Mononuclear cell (primary cell): ENCODE measurements around the gene ASXL3. TPM values are rescaled to one million over a fixed set of nuclear protein-coding genes. Genes with fewer than 3 reads are reported as not detected.

ENCODE experiments used
- H3K27me3 ChIP-seq: 2 replicates; pipeline ENCODE4 v1.6.0; 2011; ENCODE audit warnings: low read length, control low read depth; ENCODE audit not compliant: insufficient read depth
- H3K4me1 ChIP-seq: 2 replicates; pipeline ENCODE4 v1.5.1; 2011; ENCODE audit warnings: mild to moderate bottlenecking, low read length, control low read depth; ENCODE audit not compliant: insufficient read depth
- H3K4me3 ChIP-seq: 2 replicates; pipeline ENCODE4 v1.5.1; 2011; ENCODE audit warnings: mild to moderate bottlenecking, low read length, moderate library complexity
- H3K9me3 ChIP-seq: 2 replicates; pipeline ENCODE4 v1.5.1; 2011; ENCODE audit warnings: low read depth, mild to moderate bottlenecking, control low read depth, low read length
- total RNA-seq: library from RNA; depleted of rRNA; stranded (reverse); fragments of >200 nt; gene quantifications from one replicate; pipeline ENCODE4 v1.2.3, GENCODE V29; 2012

ASXL3 gene
- under 0.01 TPM for total RNA-seq

GRCh38 chr18:33577685-33578517, at the start of gene ASXL3:
Gene ASXL3, plus strand, starts transcription at chr18:33578219. Its CDS starts 413 bp downstream, at chr18:33578632.
- no peaks in the 10 kb centered on the region for H3K9me3 ChIP-seq
- no peak within 1 kb of the TSS for H3K4me3 ChIP-seq
- no peaks in the 10 kb centered on the region for H3K4me1 ChIP-seq
- peaks cover 40% of the 10 kb centered on the region for H3K27me3 ChIP-seq

- Histone ChIP-seq H3K9me3 (no peaks in the 10 kb centered on the region), H3K4me3 (no peak overlapping the region), H3K4me1 (no peaks in the 10 kb centered on the region), H3K27me3 (no peaks in the 10 kb centered on the region)
Measured at GRCh38 chr18:33532978-33533377, 45.0 kb upstream of the ASXL3 start.

- H3K4me1 ChIP-seq, result no peaks in the 10 kb centered on the region
- no peak overlapping the region for H3K4me3 ChIP-seq
- H3K27me3 ChIP-seq, result no peaks in the 10 kb centered on the region
- H3K9me3 ChIP-seq, result no peaks in the 10 kb centered on the region
Measured at GRCh38 chr18:33536904-33537303, 41.1 kb upstream of the ASXL3 start.

GRCh38 chr18:33538418-33539042, 39.5 kb upstream of the ASXL3 start:
- no peaks in the 10 kb centered on the region for H3K4me1 ChIP-seq
- no peaks in the 10 kb centered on the region for H3K27me3 ChIP-seq
- no peaks in the 10 kb centered on the region for H3K9me3 ChIP-seq
- H3K4me3 ChIP-seq, result no peak overlapping the region

GRCh38 chr18:33540392-33540791, 37.6 kb upstream of the ASXL3 start:
- Histone ChIP-seq H3K4me1 (no peaks in the 10 kb centered on the region), H3K9me3 (no peaks in the 10 kb centered on the region), H3K4me3 (no peak overlapping the region), H3K27me3 (no peaks in the 10 kb centered on the region)

- no peaks in the 10 kb centered on the region for H3K4me1 ChIP-seq
- no peaks in the 10 kb centered on the region for H3K9me3 ChIP-seq
- no peaks in the 10 kb centered on the region for H3K27me3 ChIP-seq
- H3K4me3 ChIP-seq, result no peak overlapping the region
Measured at GRCh38 chr18:33541316-33541715, 36.7 kb upstream of the ASXL3 start.

- Histone ChIP-seq H3K27me3 (no peaks in the 10 kb centered on the region), H3K4me3 (no peak overlapping the region), H3K4me1 (no peaks in the 10 kb centered on the region), H3K9me3 (no peaks in the 10 kb centered on the region)
Measured at GRCh38 chr18:33556846-33557245, 21.2 kb upstream of the ASXL3 start.

GRCh38 chr18:33557706-33558105, 20.3 kb upstream of the ASXL3 start:
- Histone ChIP-seq H3K4me3 (no peak overlapping the region), H3K9me3 (no peaks in the 10 kb centered on the region), H3K4me1 (no peaks in the 10 kb centered on the region), H3K27me3 (no peaks in the 10 kb centered on the region)

- Histone ChIP-seq H3K27me3 (no peaks in the 10 kb centered on the region), H3K9me3 (no peaks in the 10 kb centered on the region), H3K4me1 (no peaks in the 10 kb centered on the region), H3K4me3 (no peak overlapping the region)
Measured at GRCh38 chr18:33558529-33558928, 19.5 kb upstream of the ASXL3 start.

GRCh38 chr18:33560686-33561370, 17.2 kb upstream of the ASXL3 start:
- H3K9me3 ChIP-seq, result no peaks in the 10 kb centered on the region
- no peaks in the 10 kb centered on the region for H3K27me3 ChIP-seq
- no peaks in the 10 kb centered on the region for H3K4me1 ChIP-seq
- no peak overlapping the region for H3K4me3 ChIP-seq

- Histone ChIP-seq H3K27me3 (no peaks in the 10 kb centered on the region), H3K9me3 (no peaks in the 10 kb centered on the region), H3K4me3 (no peak overlapping the region), H3K4me1 (no peaks in the 10 kb centered on the region)
Measured at GRCh38 chr18:33562741-33563140, 15.3 kb upstream of the ASXL3 start.

GRCh38 chr18:33567705-33568104, 10.3 kb upstream of the ASXL3 start:
- Histone ChIP-seq H3K4me1 (no peaks in the 10 kb centered on the region), H3K27me3 (no peaks in the 10 kb centered on the region), H3K4me3 (no peak overlapping the region), H3K9me3 (no peaks in the 10 kb centered on the region)

GRCh38 chr18:33571998-33572787, 5.8 kb upstream of the ASXL3 start:
- H3K27me3 ChIP-seq, result peaks cover 12% of the 10 kb centered on the region
- no peak overlapping the region for H3K4me3 ChIP-seq
- no peaks in the 10 kb centered on the region for H3K9me3 ChIP-seq
- H3K4me1 ChIP-seq, result no peaks in the 10 kb centered on the region

GRCh38 chr18:33573193-33573592, 4.8 kb upstream of the ASXL3 start:
- no peak overlapping the region for H3K4me3 ChIP-seq
- no peaks in the 10 kb centered on the region for H3K4me1 ChIP-seq
- H3K9me3 ChIP-seq, result no peaks in the 10 kb centered on the region
- H3K27me3 ChIP-seq, result peaks cover 19% of the 10 kb centered on the region

- no peaks in the 10 kb centered on the region for H3K4me1 ChIP-seq
- H3K27me3 ChIP-seq, result peaks cover 37% of the 10 kb centered on the region
- H3K9me3 ChIP-seq, result no peaks in the 10 kb centered on the region
- H3K4me3 ChIP-seq, result no peak overlapping the region
Measured at GRCh38 chr18:33575451-33575850, 2.6 kb upstream of the ASXL3 start.
